SK-N-SH (cell line): ENCODE data around the gene TMPRSS5. TPM values are rescaled to one million over a fixed set of nuclear protein-coding genes. Genes with fewer than 3 reads are reported as not detected.

Source experiments
- CTCF ChIA-PET: fragments of 300-600, 350-600 bp; formaldehyde crosslinking; extraction: SDS; loops from one replicate; lab custom pipeline; 2021; lab: Yijun Ruan, JAX
- POLR2A ChIA-PET: fragments of 350-600 bp; sonication (Branson Sonifier 250); formaldehyde crosslinking; extraction: SDS; loops from one replicate; lab custom pipeline; 2020; ENCODE audit warnings: antibody characterized with exemption, inconsistent platforms; lab: Yijun Ruan, JAX
- DNase-seq: peaks from one replicate; pipeline ENCODE4 v3.0.0; 2012
- H2AFZ ChIP-seq: fragments of 200-600 bp; sonication (generic); 2 replicates; pipeline ENCODE4 v1.8.1; 2016; ENCODE audit warnings: antibody characterized with exemption, mild to moderate bottlenecking, low read depth
- H3F3A ChIP-seq: fragments of 200-600 bp; sonication (generic); replicated peaks from 2 replicates; pipeline ENCODE3; 2016; ENCODE audit warnings: antibody characterized with exemption, mild to moderate bottlenecking; ENCODE audit not compliant: insufficient read depth
- H3K27ac ChIP-seq, 2 experiments: fragments of 200-500 bp in 1 of 2; fragments of 200-600 bp in 1 of 2; sonication (Bioruptor generic) in 1 of 2; sonication (generic), shearing (Covaris generic) in 1 of 2; 2 replicates each; pipeline versions ENCODE4 v1.5.1 to v1.6.1; 2014 to 2016; ENCODE audit warnings: low read depth in 2 of 2, inconsistent platforms in 1 of 2, low read length in 1 of 2, mild to moderate bottlenecking in 1 of 2, mixed read lengths in 1 of 2
- H3K27me3 ChIP-seq: fragments of 200-600 bp; sonication (generic), shearing (Covaris generic); 2 replicates; pipeline ENCODE4 v1.6.1; 2016; ENCODE audit warnings: mixed run types; ENCODE audit not compliant: insufficient read depth
- H3K36me3 ChIP-seq, 2 experiments: fragments of 200-500 bp in 1 of 2; fragments of 200-600 bp in 1 of 2; sonication (Bioruptor generic) in 1 of 2; sonication (generic) in 1 of 2; replicated peaks in 1 of 2; 2 replicates each; pipeline versions ENCODE3 to v1.5.1; 2014 to 2016; ENCODE audit warnings: low read length in 1 of 2, mild to moderate bottlenecking in 1 of 2; ENCODE audit not compliant: insufficient read depth in 2 of 2, control insufficient read depth in 1 of 2
- H3K4me1 ChIP-seq, 2 experiments: fragments of 200-500 bp in 1 of 2; fragments of 200-600 bp in 1 of 2; sonication (Bioruptor generic) in 1 of 2; sonication (generic), shearing (Covaris generic) in 1 of 2; 2 replicates each; pipeline versions ENCODE4 v1.5.1 to v1.6.1; 2014 to 2016; ENCODE audit warnings: low read depth in 1 of 2, low read length in 1 of 2, mixed run types in 1 of 2; ENCODE audit not compliant: insufficient read depth in 2 of 2, control insufficient read depth in 1 of 2
- H3K4me2 ChIP-seq: fragments of 200-600 bp; sonication (generic), shearing (Covaris generic); 2 replicates; pipeline ENCODE4 v1.6.1; 2017; ENCODE audit warnings: mixed run types
- H3K4me3 ChIP-seq, 2 experiments: fragments of 200-500 bp in 1 of 2; fragments of 200-600 bp in 1 of 2; sonication (Bioruptor generic) in 1 of 2; sonication (generic), shearing (Covaris generic) in 1 of 2; 2 replicates each; pipeline versions ENCODE4 v1.5.1 to v1.8.1; 2014 to 2016; ENCODE audit warnings: low read depth in 2 of 2, inconsistent platforms in 1 of 2, low read length in 1 of 2, mild to moderate bottlenecking in 1 of 2, mixed read lengths in 1 of 2, moderate library complexity in 1 of 2
- H3K79me2 ChIP-seq: fragments of 200-600 bp; sonication (generic); 2 replicates; pipeline ENCODE4 v1.8.1; 2017; ENCODE audit warnings: mild to moderate bottlenecking; ENCODE audit not compliant: insufficient read depth
- H3K9ac ChIP-seq: fragments of 200-600 bp; sonication (generic); 2 replicates; pipeline ENCODE4 v1.6.1; 2017; ENCODE audit warnings: mixed run types
- H3K9me2 ChIP-seq: fragments of 200-600 bp; sonication (generic); 2 replicates; pipeline ENCODE4 v1.6.1; 2017; ENCODE audit warnings: mixed run types
- H3K9me3 ChIP-seq: fragments of 200-600 bp; sonication (generic); 2 replicates; pipeline ENCODE4 v1.6.1; 2017; ENCODE audit warnings: mixed run types, mild to moderate bottlenecking, moderate library complexity
- H4K20me1 ChIP-seq: fragments of 200-600 bp; sonication (generic); 2 replicates; pipeline ENCODE4 v1.6.1; 2017; ENCODE audit warnings: mild to moderate bottlenecking, mixed run types; ENCODE audit not compliant: insufficient read depth
- CHD2 ChIP-seq: fragments of 150-350 bp; IDR thresholded peaks from 2 replicates; pipeline ENCODE4 v1.6.1; 2018; ENCODE audit warnings: low read length; ENCODE audit not compliant: partially characterized antibody
- CTCF ChIP-seq: fragments of 200-600 bp; sonication (generic); IDR thresholded peaks from 2 replicates; pipeline ENCODE4 v1.6.1; 2017; ENCODE audit warnings: antibody characterized with exemption, mild to moderate bottlenecking, moderate library complexity
- ELF1 ChIP-seq: IDR thresholded peaks from 2 replicates; pipeline ENCODE4 v1.4.0; 2012
- FOSL2 ChIP-seq: IDR thresholded peaks from 2 replicates; pipeline ENCODE4 v1.4.0; 2012; ENCODE audit warnings: low read depth, mild to moderate bottlenecking, moderate library complexity, borderline replicate concordance
- FOXJ3 ChIP-seq: sonication (generic); formaldehyde crosslinking; IDR thresholded peaks from 2 replicates; pipeline ENCODE4 v1.5.1; 2020; ENCODE audit warnings: mild to moderate bottlenecking, missing genetic modification reagents
- MXI1 ChIP-seq: IDR thresholded peaks from 2 replicates; pipeline ENCODE4 v1.6.1; 2012; ENCODE audit warnings: mild to moderate bottlenecking, low read depth, low read length, improper control_type of control experiment
- NFIC ChIP-seq: IDR thresholded peaks from 2 replicates; pipeline ENCODE4 v1.4.0; 2012; ENCODE audit warnings: borderline replicate concordance
- NRF1 ChIP-seq: IDR thresholded peaks from 2 replicates; pipeline ENCODE4 v1.6.1; 2012; ENCODE audit warnings: low read depth, mild to moderate bottlenecking, low read length
- PBX3 ChIP-seq: IDR thresholded peaks from 2 replicates; pipeline ENCODE4; 2012
- POLR2AphosphoS5 ChIP-seq: IDR thresholded peaks from 2 replicates; pipeline ENCODE4 v1.6.1; 2012; ENCODE audit warnings: low read depth, low read length
- RAD21 ChIP-seq: IDR thresholded peaks from 2 replicates; pipeline ENCODE4 v1.6.1; 2012; ENCODE audit warnings: mild to moderate bottlenecking, low read length
- RXRA ChIP-seq: IDR thresholded peaks from 2 replicates; pipeline ENCODE4 v1.4.0; 2012; ENCODE audit warnings: low read depth, mild to moderate bottlenecking, borderline replicate concordance
- SMC3 ChIP-seq: IDR thresholded peaks from 2 replicates; pipeline ENCODE4 v1.6.1; 2012; ENCODE audit warnings: low read depth, low read length, improper control_type of control experiment
- TAF1 ChIP-seq: IDR thresholded peaks from 2 replicates; pipeline ENCODE4 v1.6.1; 2012; ENCODE audit warnings: low read depth, mild to moderate bottlenecking, low read length, moderate library complexity, borderline replicate concordance
- TCF12 ChIP-seq: IDR thresholded peaks from 2 replicates; pipeline ENCODE4 v1.4.0; 2012
- WGBS: methylation state at CpG from one replicate; pipeline ENCODE4 v1.1.6; 2017; ENCODE audit warnings: low lambda C conversion rate; 5-methylcytosine and 5-hydroxymethylcytosine counted together
- polyA plus RNA-seq, 3 experiments: library from polyadenylated mRNA; depleted of rRNA; stranded (reverse); fragments of >200 nt; gene quantifications; 2 replicates each; pipeline ENCODE4 v1.2.3, GENCODE V29; 2012
- TF ChIP-seq, protein P1 (sequence below): IDR thresholded peaks from 2 replicates; pipeline ENCODE4 v1.4.0; 2012; ENCODE audit warnings: low read depth, borderline replicate concordance
- TF ChIP-seq, protein P2 (sequence below): fragments of 150-350 bp; IDR thresholded peaks from 2 replicates; pipeline ENCODE4 v1.6.1; 2016; ENCODE audit warnings: mild to moderate bottlenecking, low read depth, low read length
- TF ChIP-seq, protein P3 (sequence below): IDR thresholded peaks from 2 replicates; pipeline ENCODE4 v1.6.1; 2012; ENCODE audit warnings: mild to moderate bottlenecking, low read depth, low read length, moderate library complexity

TMPRSS5 gene
- polyA plus RNA-seq, 1 of the 3 experiments (the other 2 are of a cell fraction), result 0.28 TPM

DNA sequence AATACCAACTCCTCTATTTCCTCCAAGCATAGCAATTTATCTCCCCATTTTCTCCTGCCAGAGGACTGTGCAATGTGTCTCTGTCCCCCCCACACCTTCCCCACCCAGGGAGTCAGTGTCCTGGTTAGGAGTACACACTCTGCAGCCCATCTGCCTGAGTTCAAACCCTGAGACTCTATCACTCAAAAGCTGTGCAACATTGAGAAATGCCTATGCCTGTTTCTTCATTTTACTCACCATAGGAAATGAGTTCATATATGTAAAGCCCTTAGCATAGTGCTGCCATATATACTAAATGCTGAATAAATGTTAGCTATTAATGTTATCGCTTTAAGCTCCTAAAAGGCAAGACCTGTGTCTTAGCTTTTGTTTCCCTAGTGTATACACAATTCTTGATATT, 64.0 kb downstream of the TMPRSS5 start:
- H3K9me3 ChIP-seq, result no peaks in the 10 kb centered on the region
- no peaks in the 10 kb centered on the region for H4K20me1 ChIP-seq
- no peak overlapping the region for H2AFZ ChIP-seq
- no peaks in the 10 kb centered on the region for H3F3A ChIP-seq
- no peak overlapping the region for H3K27ac ChIP-seq
- H3K36me3 ChIP-seq, result no peaks in the 10 kb centered on the region
- 50% methylated on average over 1 of the region's 1 CpG for WGBS
- H3K79me2 ChIP-seq, result no peaks in the 10 kb centered on the region
- no peak overlapping the region for H3K9ac ChIP-seq
- H3K27me3 ChIP-seq, result no peaks in the 10 kb centered on the region
- H3K4me2 ChIP-seq, result no peak overlapping the region
- no peaks in the 10 kb centered on the region for H3K9me2 ChIP-seq
- CTCF ChIA-PET, result no interaction called here
- H3K4me1 ChIP-seq, result peaks cover 0 to 33% of the 10 kb centered on the region in 2 experiments; a peak in 2 of 4 replicates
- POLR2A ChIA-PET, result no interaction called here
- TF ChIP-seq RAD21 (no peak), TCF12 (no peak), CHD2 (no peak)
- TF ChIP-seq, all 33 proteins: peak for 0
- DNase-seq, result no peak
- no peak overlapping the region for H3K4me3 ChIP-seq

DNA sequence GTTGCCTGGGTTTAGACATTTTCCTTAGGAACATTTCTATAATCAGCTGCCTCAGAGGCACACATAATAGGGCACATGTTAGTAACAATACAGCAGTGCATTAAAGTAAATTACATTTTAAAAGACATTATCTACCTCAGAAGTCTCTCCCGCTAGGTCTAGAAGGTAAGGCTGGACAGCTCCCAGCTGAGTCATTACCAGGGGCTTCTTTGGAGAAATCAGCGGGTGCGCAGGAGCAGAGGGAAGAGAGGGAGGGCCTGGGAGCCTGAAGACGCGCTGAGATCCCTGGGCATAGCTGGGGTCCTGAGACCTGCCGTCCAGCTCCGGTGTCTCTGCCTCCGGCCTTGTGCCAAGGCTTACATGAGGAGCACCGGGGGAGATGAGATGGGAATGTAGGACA, 67.7 kb downstream of the TMPRSS5 start:
- Histone ChIP-seq H3K4me2 (no peak overlapping the region), H3K36me3 (no peaks in the 10 kb centered on the region), H3K27me3 (no peaks in the 10 kb centered on the region), H3K4me3 (no peak overlapping the region), H3K4me1 (peaks cover 0 to 12% of the 10 kb centered on the region in 2 experiments; a peak in 1 of 4 replicates), H2AFZ (no peak overlapping the region), H3K27ac (peak overlapping the region in 1 of 2 experiments; percentile 19; a peak in 1 of 4 replicates), H3K9me2 (no peaks in the 10 kb centered on the region), H3K9me3 (no peaks in the 10 kb centered on the region), H3F3A (no peaks in the 10 kb centered on the region), H3K79me2 (no peaks in the 10 kb centered on the region), H3K9ac (no peak overlapping the region), H4K20me1 (no peaks in the 10 kb centered on the region)
- CTCF ChIA-PET, result interaction anchor here (1.1 to 1.5 kb wide), 2 partner anchors 9 to 85 kb away, joined by 3 to 5 read pairs; no protein-coding TSS in a partner anchor
- no peak for DNase-seq
- POLR2A ChIA-PET, result interaction anchor here (0.6 kb wide), 1 partner anchor 124 kb away, joined by 4 read pairs; no protein-coding TSS in a partner anchor
- WGBS, result 67% methylated on average over 9 of the region's 9 CpGs
- TF ChIP-seq SMC3, result no peak
- no peak for TF ChIP-seq NFIC
- no peak for TF ChIP-seq NRF1
- no peak for TF ChIP-seq PBX3
- TF ChIP-seq, protein P1, sequence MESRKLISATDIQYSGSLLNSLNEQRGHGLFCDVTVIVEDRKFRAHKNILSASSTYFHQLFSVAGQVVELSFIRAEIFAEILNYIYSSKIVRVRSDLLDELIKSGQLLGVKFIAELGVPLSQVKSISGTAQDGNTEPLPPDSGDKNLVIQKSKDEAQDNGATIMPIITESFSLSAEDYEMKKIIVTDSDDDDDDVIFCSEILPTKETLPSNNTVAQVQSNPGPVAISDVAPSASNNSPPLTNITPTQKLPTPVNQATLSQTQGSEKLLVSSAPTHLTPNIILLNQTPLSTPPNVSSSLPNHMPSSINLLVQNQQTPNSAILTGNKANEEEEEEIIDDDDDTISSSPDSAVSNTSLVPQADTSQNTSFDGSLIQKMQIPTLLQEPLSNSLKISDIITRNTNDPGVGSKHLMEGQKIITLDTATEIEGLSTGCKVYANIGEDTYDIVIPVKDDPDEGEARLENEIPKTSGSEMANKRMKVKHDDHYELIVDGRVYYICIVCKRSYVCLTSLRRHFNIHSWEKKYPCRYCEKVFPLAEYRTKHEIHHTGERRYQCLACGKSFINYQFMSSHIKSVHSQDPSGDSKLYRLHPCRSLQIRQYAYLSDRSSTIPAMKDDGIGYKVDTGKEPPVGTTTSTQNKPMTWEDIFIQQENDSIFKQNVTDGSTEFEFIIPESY, result no peak
- TF ChIP-seq TAF1, result no peak
- TF ChIP-seq ELF1, result no peak
- TF ChIP-seq CHD2, result no peak
- no peak for TF ChIP-seq CTCF
- TF ChIP-seq RXRA, result no peak
- no peak for TF ChIP-seq RAD21
- TF ChIP-seq, protein P2, sequence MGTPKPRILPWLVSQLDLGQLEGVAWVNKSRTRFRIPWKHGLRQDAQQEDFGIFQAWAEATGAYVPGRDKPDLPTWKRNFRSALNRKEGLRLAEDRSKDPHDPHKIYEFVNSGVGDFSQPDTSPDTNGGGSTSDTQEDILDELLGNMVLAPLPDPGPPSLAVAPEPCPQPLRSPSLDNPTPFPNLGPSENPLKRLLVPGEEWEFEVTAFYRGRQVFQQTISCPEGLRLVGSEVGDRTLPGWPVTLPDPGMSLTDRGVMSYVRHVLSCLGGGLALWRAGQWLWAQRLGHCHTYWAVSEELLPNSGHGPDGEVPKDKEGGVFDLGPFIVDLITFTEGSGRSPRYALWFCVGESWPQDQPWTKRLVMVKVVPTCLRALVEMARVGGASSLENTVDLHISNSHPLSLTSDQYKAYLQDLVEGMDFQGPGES, result no peak
- TF ChIP-seq FOSL2, result no peak
- no peak for TF ChIP-seq FOXJ3 (CRISPR knock-in tag)
- TF ChIP-seq, protein P3, sequence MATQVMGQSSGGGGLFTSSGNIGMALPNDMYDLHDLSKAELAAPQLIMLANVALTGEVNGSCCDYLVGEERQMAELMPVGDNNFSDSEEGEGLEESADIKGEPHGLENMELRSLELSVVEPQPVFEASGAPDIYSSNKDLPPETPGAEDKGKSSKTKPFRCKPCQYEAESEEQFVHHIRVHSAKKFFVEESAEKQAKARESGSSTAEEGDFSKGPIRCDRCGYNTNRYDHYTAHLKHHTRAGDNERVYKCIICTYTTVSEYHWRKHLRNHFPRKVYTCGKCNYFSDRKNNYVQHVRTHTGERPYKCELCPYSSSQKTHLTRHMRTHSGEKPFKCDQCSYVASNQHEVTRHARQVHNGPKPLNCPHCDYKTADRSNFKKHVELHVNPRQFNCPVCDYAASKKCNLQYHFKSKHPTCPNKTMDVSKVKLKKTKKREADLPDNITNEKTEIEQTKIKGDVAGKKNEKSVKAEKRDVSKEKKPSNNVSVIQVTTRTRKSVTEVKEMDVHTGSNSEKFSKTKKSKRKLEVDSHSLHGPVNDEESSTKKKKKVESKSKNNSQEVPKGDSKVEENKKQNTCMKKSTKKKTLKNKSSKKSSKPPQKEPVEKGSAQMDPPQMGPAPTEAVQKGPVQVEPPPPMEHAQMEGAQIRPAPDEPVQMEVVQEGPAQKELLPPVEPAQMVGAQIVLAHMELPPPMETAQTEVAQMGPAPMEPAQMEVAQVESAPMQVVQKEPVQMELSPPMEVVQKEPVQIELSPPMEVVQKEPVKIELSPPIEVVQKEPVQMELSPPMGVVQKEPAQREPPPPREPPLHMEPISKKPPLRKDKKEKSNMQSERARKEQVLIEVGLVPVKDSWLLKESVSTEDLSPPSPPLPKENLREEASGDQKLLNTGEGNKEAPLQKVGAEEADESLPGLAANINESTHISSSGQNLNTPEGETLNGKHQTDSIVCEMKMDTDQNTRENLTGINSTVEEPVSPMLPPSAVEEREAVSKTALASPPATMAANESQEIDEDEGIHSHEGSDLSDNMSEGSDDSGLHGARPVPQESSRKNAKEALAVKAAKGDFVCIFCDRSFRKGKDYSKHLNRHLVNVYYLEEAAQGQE, result no peak
- TF ChIP-seq MXI1, result no peak
- TF ChIP-seq POLR2AphosphoS5, result no peak
